Adrenal gland (tissue), 12 donors: ENCODE results near the gene SEMA4B. TPM values are rescaled to one million over a fixed set of nuclear protein-coding genes. Genes with fewer than 3 reads are reported as not detected.

Experiments
- DNase-seq, 7 donors: peaks; one replicate each; pipeline ENCODE4 v3.0.0-alpha.2; 2019 to 2020
- H3K27ac ChIP-seq, 5 donors: fragments of 200-600 bp; sonication (generic) in 4 of 5; 1 replicate in 3 of 5; 2 replicates in 2 of 5; pipeline versions ENCODE4 v1.5.1 to v1.8.0; 2016 to 2020; ENCODE audit warnings: mild to moderate bottlenecking in 1 of 5
- H3K27me3 ChIP-seq: fragments of 200-600 bp; 2 replicates; pipeline ENCODE4 v1.8.0; 2021
- H3K36me3 ChIP-seq, 2 donors: fragments of 200-600 bp; replicated peaks in 1 of 2; 1 replicate in 1 of 2; 2 replicates in 1 of 2; pipeline versions ENCODE4 v1.5.1 to v1.8.0; 2018 to 2022
- H3K4me1 ChIP-seq, 2 donors: fragments of 200-600 bp; replicated peaks in 1 of 2; 1 replicate in 1 of 2; 2 replicates in 1 of 2; pipeline versions ENCODE4 v1.5.1 to v1.8.0; 2018 to 2021
- H3K4me3 ChIP-seq, 4 donors: fragments of 200-600 bp; sonication (generic) in 3 of 4; one replicate each; pipeline ENCODE4 v1.5.1; 2016 to 2018
- H3K9me3 ChIP-seq, 3 donors: fragments of 200-600 bp; sonication (generic) in 1 of 3; replicated peaks in 1 of 3; 1 replicate in 2 of 3; 2 replicates in 1 of 3; pipeline versions ENCODE4 v1.5.1 to v1.8.0; 2016 to 2021
- CTCF ChIP-seq, 6 experiments: fragments of 450-650 bp in 4 of 6; fragments of 200-600 bp in 2 of 6; sonication (generic) in 1 of 6; IDR thresholded peaks; 1 replicate in 5 of 6; 2 replicates in 1 of 6; pipeline versions ENCODE4 v1.5.1 to v1.8.0; 2016 to 2021; ENCODE audit warnings: antibody characterized with exemption in 6 of 6, mild to moderate bottlenecking in 2 of 6, moderate library complexity in 1 of 6
- POLR2A ChIP-seq, 2 donors: fragments of 450-650 bp; IDR thresholded peaks; one replicate each; pipeline ENCODE4 v1.6.1; 2017; ENCODE audit warnings: antibody characterized with exemption in 2 of 2, mild to moderate bottlenecking in 2 of 2, moderate library complexity in 1 of 2
- WGBS, 4 donors: extraction: QIAGEN DNeasy Blood & Tissue Kit in 2 of 4; methylation state at CpG; one replicate each; pipeline versions ENCODE4 v1.1.5 to v1.1.7; 2013 to 2017; 5-methylcytosine and 5-hydroxymethylcytosine counted together
- intact Hi-C, 2 donors: fragments of 100-400 bp; cut with DNase I; formaldehyde crosslinking; loops; one replicate each; pipeline versions ENCODE4 v1.14.1 to v1.15.0; 2022 to 2023
- polyA plus RNA-seq, 3 donors: library from polyadenylated mRNA; stranded (reverse); fragments of 200-250 nt in 2 of 3; fragments of 350-450 nt in 1 of 3; fragmentation: Illumina TruSeq in 1 of 3; extraction: RNeasy Lipid Tissue Mini Kit (QIAGEN cat#74804) in 1 of 3; gene quantifications; one replicate each; pipeline ENCODE4 v1.2.3, GENCODE V29; 2013 to 2014
- total RNA-seq, 9 donors: library from RNA; depleted of rRNA in 4 of 9; stranded (reverse); fragments of >200 nt in 4 of 9; fragments of 120-200 nt in 1 of 9; fragmentation: NEBNext Ultra II Directional in 1 of 9; extraction: Animal tissue kit (Norgen Biotek cat#: 25700) in 1 of 9; gene quantifications; one replicate each; pipeline versions ENCODE4 v1.1.0 to v1.2.4, GENCODE V29; 2013 to 2023
- donor health status: healthy with polysubstance abuse.
- donor health status: Bipolar disorder and iron deficiency.
- donor health status: DM: yes; HTN: yes; CAD: no.
- donor health status: DM: no; HTN: no; CAD: no.
- donor health status: DM: no; HTN: no; CAD: no.
- donor health status: DM: yes; HTN: yes; CAD: no.

SEMA4B gene
- total and polyA plus RNA-seq, 12 donors: 10.6 to 155 (median 85.1) TPM

GRCh38 chr15:90265271-90266060, 64.3 kb downstream of the SEMA4B start, which contains the start of gene NGRN:
TSS of gene NGRN (plus strand) at chr15:90265672. CDS start at chr15:90265713, 41 bp downstream.
- intact Hi-C loops: no loop called here
- TF ChIP-seq POLR2A (IDR thresholded peaks at IDR 0.05): peak; percentile 43 to 82
- TF ChIP-seq CTCF (IDR thresholded peaks at IDR 0.05): no peak
- DNase-seq: peak; percentile 89 to 96 (median 93)
- H3K9me3 ChIP-seq: no peaks in the 10 kb centered on the region
- WGBS, 4 donors: 0 to 2% (median 1%) methylated on average over 9 to 59 of the region's 59 CpGs
- peak within 1 kb of the TSS; percentile 94 to 96 (median 96) for H3K27ac ChIP-seq
- no peaks in the 10 kb centered on the region for H3K27me3 ChIP-seq
- peaks cover 0 to 7% of the 10 kb centered on the region in 2 donors for H3K36me3 ChIP-seq
- peak within 1 kb of the TSS; percentile 64 to 83 (median 71) for H3K4me3 ChIP-seq
- peaks cover 20 to 48% of the 10 kb centered on the region in 2 donors for H3K4me1 ChIP-seq

GRCh38 chr15:90266061-90266431, 64.9 kb downstream of the SEMA4B start:
- 0 to 1% (median 0%) methylated on average over 14 to 16 of the region's 16 CpGs for WGBS, 4 donors
- Histone ChIP-seq H3K27me3 (no peaks in the 10 kb centered on the region), H3K4me1 (peaks cover 20 to 53% of the 10 kb centered on the region in 2 donors), H3K9me3 (no peaks in the 10 kb centered on the region), H3K4me3 (peak overlapping the region; percentile 64 to 83 (median 71)), H3K36me3 (peaks cover 0 to 13% of the 10 kb centered on the region in 2 donors), H3K27ac (peak overlapping the region; percentile 94 to 96 (median 96))
- TF ChIP-seq CTCF (IDR thresholded peaks at IDR 0.05) (no peak), POLR2A (IDR thresholded peaks at IDR 0.05) (no peak)
- peak; percentile 31 to 72 (median 52) for DNase-seq
- intact Hi-C loops: no loop called here

- Histone ChIP-seq H3K9me3 (no peaks in the 10 kb centered on the region), H3K4me3 (peak overlapping the region in 2 of 4 donors; percentile 64 to 71), H3K4me1 (peaks cover 20 to 57% of the 10 kb centered on the region in 2 donors), H3K27me3 (no peaks in the 10 kb centered on the region), H3K27ac (peak overlapping the region; percentile 94 to 96 (median 96)), H3K36me3 (peaks cover 0 to 18% of the 10 kb centered on the region in 2 donors)
- peak in 3 of 7 donors; percentile 44 to 66 (median 46) for DNase-seq
- WGBS, 4 donors: 10 to 15% (median 13%) methylated on average over 15 of the region's 15 CpGs
- TF ChIP-seq POLR2A (IDR thresholded peaks at IDR 0.05) (no peak), CTCF (IDR thresholded peaks at IDR 0.05) (no peak)
- intact Hi-C loops: no loop called here
Observed at GRCh38 chr15:90266485-90266884, 65.4 kb downstream of the SEMA4B start.

- peaks cover 0 to 30% of the 10 kb centered on the region in 2 donors for H3K36me3 ChIP-seq
- no peak overlapping the region for H3K27ac ChIP-seq
- TF ChIP-seq POLR2A (IDR thresholded peaks at IDR 0.05): no peak
- TF ChIP-seq CTCF (IDR thresholded peaks at IDR 0.05): no peak
- 44 to 64% (median 51%) methylated on average over 1 of the region's 1 CpG for WGBS, 4 donors
- intact Hi-C loops: no loop called here
- H3K27me3 ChIP-seq: no peaks in the 10 kb centered on the region
- no peak for DNase-seq
- no peaks in the 10 kb centered on the region for H3K9me3 ChIP-seq
- peaks cover 20 to 57% of the 10 kb centered on the region in 2 donors for H3K4me1 ChIP-seq
- H3K4me3 ChIP-seq: no peak overlapping the region
Observed at GRCh38 chr15:90268415-90268814, 67.3 kb downstream of the SEMA4B start.
